ENCODE measurements around the gene SUB1.

GRCh38 chr5:32543291-32543690, 42.1 kb upstream of the SUB1 start:
- no peak for TF ChIP-seq REST (tag by site-specific recombination; IDR thresholded peaks at IDR 0.05)
- TF ChIP-seq CTCF (tag by site-specific recombination; IDR thresholded peaks at IDR 0.05): no peak
- no peak for TF ChIP-seq ZNF138 (tag by site-specific recombination; IDR thresholded peaks at IDR 0.05; ENCODE audit: borderline replicate concordance)
